SK-N-DZ (cell line): ENCODE data around the gene ANKRD9.

Experiments
- DNase-seq: peaks from one replicate; pipeline ENCODE4 v3.0.0-alpha.2; 2015; ENCODE audit warnings: low spot score

ANKRD9 gene

GRCh38 chr14:102513899-102514772 is 4.6 kb upstream of the ANKRD9 start:
- no peak for DNase-seq

GRCh38 chr14:102512793-102513300 is 3.3 kb upstream of the ANKRD9 start:
- DNase-seq = no peak

GRCh38 chr14:102511538-102511937 is 2.0 kb upstream of the ANKRD9 start:
- no peak for DNase-seq

GRCh38 chr14:102510616-102511520 is 1.3 kb upstream of the ANKRD9 start:
- DNase-seq = peak; percentile 76

- DNase-seq = no peak
These were observed 516 bp downstream of the ANKRD9 start for GRCh38 chr14:102508774-102509745.

GRCh38 chr14:102508410-102508773 is 1.2 kb downstream of the ANKRD9 start:
- DNase-seq = no peak

GRCh38 chr14:102507857-102508312 is 1.7 kb downstream of the ANKRD9 start:
- DNase-seq = no peak

- DNase-seq = no peak
These were observed 2.3 kb downstream of the ANKRD9 start for GRCh38 chr14:102507081-102507856.

GRCh38 chr14:102506626-102506925 is 3.0 kb downstream of the ANKRD9 start:
- DNase-seq = no peak

- DNase-seq = no peak
These were observed 3.6 kb downstream of the ANKRD9 start for GRCh38 chr14:102505775-102506625.

GRCh38 chr14:102505000-102505619 is 4.5 kb downstream of the ANKRD9 start:
- no peak for DNase-seq

- DNase-seq = no peak
These were observed 5.1 kb downstream of the ANKRD9 start for GRCh38 chr14:102504328-102504999.

- no peak for DNase-seq
These were observed 5.8 kb downstream of the ANKRD9 start for GRCh38 chr14:102503641-102504327.

GRCh38 chr14:102502571-102502970 is 7.0 kb downstream of the ANKRD9 start:
- DNase-seq = no peak

- DNase-seq = no peak
These were observed 7.7 kb downstream of the ANKRD9 start for GRCh38 chr14:102501751-102502315.

- DNase-seq = no peak
These were observed 8.9 kb downstream of the ANKRD9 start for GRCh38 chr14:102500713-102501112.

- DNase-seq = no peak
These were observed 9.4 kb downstream of the ANKRD9 start for GRCh38 chr14:102500158-102500662.
